Dermis microvascular lymphatic vessel endothelial cell (primary cell): ENCODE results near the gene ABHD11. TPM values are rescaled to one million over a fixed set of nuclear protein-coding genes. Genes with fewer than 3 reads are reported as not detected.

Source experiments
- DNase-seq, 2 donors: peaks; one replicate each; pipeline versions ENCODE4 v3.0.0 to v3.0.0-alpha.2; 2010; ENCODE audit warnings: low read depth in 2 of 2
- total RNA-seq: library from RNA; depleted of rRNA; stranded (reverse); fragments of >200 nt; gene quantifications from 2 replicates; pipeline ENCODE4 v1.2.1, GENCODE V29; 2014

ABHD11 gene
- total RNA-seq, 1 donor from 2014 or later = 7.7 TPM

GRCh38 chr7:73702226-73702625, 36.4 kb downstream of the ABHD11 start:
- no peak for DNase-seq

- peak in 1 of 2 donors; percentile 67 for DNase-seq
Observed at GRCh38 chr7:73701357-73701995, 37.1 kb downstream of the ABHD11 start.

- no peak for DNase-seq
Observed at GRCh38 chr7:73700581-73701134, 37.9 kb downstream of the ABHD11 start.

- DNase-seq = no peak
Observed at GRCh38 chr7:73700069-73700423, 38.6 kb downstream of the ABHD11 start.

- no peak for DNase-seq
Observed at GRCh38 chr7:73699370-73700068, 39.1 kb downstream of the ABHD11 start.

- no peak for DNase-seq
Observed at GRCh38 chr7:73698410-73698809, 40.2 kb downstream of the ABHD11 start.

GRCh38 chr7:73696372-73696771, 42.2 kb downstream of the ABHD11 start:
- no peak for DNase-seq

GRCh38 chr7:73690646-73691045, 48.0 kb downstream of the ABHD11 start:
- no peak for DNase-seq

GRCh38 chr7:73688288-73688687, 50.3 kb downstream of the ABHD11 start:
- no peak for DNase-seq

Other genes starting within 250 kb of the ABHD11 start
- gene BAZ1B, start 216.5 kb downstream of the ABHD11 start, total RNA-seq = 37.2 and 37.3 TPM in 2 replicates
- 21.3 and 24.9 TPM in 2 replicates for gene BCL7B, start 181.1 kb downstream of the ABHD11 start, total RNA-seq
- 38.6 and 70.0 TPM in 2 replicates for gene TBL2, start 160.2 kb downstream of the ABHD11 start, total RNA-seq
- gene MLXIPL, start 114.3 kb downstream of the ABHD11 start, total RNA-seq = not detected in 2 replicates
- gene VPS37D, start 71.0 kb downstream of the ABHD11 start, total RNA-seq = 2.7 and 3.8 TPM in 2 replicates
- 1.0 and 2.0 TPM in 2 replicates for gene DNAJC30, start 55.3 kb downstream of the ABHD11 start, total RNA-seq
- 33.1 and 38.0 TPM in 2 replicates for gene BUD23, start 55.2 kb downstream of the ABHD11 start, total RNA-seq
- gene STX1A, start 19.1 kb downstream of the ABHD11 start, total RNA-seq = 7.0 and 7.2 TPM in 2 replicates
- gene CLDN3, start 31.5 kb upstream of the ABHD11 start, total RNA-seq = 0.13 and 0.26 TPM in 2 replicates
- under 0.01 and 0.25 TPM in 2 replicates for gene CLDN4, start 92.2 kb upstream of the ABHD11 start, total RNA-seq
- gene METTL27, start 103.7 kb upstream of the ABHD11 start, total RNA-seq = 0.90 and 1.0 TPM in 2 replicates
- gene TMEM270, start 122.4 kb upstream of the ABHD11 start, total RNA-seq = not detected in 2 replicates